Stimulated activated CD8-positive, alpha-beta memory T cell treated with anti-CD3 and anti-CD28 coated beads, Interleukin-2, amount 100 ng/mL, for 1 hour (primary cell): ENCODE results near the gene CYP26A1.

Experiments used
- DNase-seq, 2 donors: peaks; one replicate each; pipeline ENCODE4 v3.0.0-alpha.2; 2020; ENCODE audit warnings: low read depth in 2 of 2

CYP26A1 gene

DNA sequence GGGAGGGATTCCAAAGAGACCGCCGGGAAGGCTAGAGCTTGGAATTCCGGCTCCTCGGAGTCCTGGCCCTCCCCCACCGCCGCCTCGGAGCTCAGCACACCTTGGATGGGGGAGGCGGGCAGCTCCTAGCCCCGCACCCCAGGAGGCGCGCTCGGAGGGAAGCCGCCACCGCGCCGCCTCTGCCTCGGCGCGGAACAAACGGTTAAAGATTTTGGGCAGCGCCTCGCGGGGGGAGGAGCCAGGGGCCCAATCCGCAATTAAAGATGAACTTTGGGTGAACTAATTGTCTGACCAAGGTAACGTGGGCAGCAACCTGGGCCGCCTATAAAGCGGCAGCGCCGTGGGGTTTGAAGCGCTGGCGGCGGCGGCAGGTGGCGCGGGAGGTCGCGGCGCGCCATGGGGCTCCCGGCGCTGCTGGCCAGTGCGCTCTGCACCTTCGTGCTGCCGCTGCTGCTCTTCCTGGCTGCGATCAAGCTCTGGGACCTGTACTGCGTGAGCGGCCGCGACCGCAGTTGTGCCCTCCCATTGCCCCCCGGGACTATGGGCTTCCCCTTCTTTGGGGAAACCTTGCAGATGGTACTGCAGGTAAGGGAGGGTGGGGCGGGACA lies at the start of gene CYP26A1:
Gene CYP26A1 (plus strand): TSS at position 355 of the 608 bp plus-strand sequence. CDS start 42 bp downstream, at position 397.
- DNase-seq, result no peak

DNA sequence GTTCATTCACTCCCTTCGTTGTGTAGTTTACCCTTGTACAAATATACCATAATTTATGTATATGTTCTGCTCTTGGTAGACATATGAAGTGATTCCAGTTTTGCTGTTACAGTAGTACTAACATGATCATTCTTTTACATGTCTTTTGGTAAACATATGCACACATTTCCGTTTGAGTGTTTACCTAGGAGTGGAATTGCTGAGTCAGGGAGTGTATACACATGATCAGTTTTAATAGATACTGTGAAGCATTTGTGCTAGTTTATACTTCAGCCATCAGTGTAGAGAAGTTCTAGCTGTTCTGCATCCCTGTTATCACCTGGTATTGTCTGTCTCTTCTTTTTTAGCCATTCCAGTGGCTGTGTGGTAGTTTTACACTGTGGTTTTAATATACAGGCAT lies 47.6 kb upstream of the CYP26A1 start:
- no peak for DNase-seq

DNA sequence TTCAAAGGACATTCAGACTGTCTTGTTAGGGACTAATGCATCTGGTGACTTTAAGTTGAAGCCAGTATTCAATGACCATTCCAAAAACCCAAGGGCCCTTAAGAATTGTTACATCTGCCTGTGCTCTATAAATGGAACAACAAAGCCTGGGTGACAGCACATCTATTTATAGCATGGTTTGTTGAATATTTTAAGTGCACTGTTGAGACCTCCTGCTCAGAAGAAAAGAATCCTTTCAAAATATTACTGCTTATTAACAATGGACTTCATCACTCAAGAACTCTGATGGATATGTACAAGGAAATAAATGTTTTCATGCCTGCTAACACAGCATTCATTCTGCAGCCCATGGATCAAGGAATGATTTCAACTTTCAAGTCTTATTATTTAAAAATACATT lies 46.2 kb upstream of the CYP26A1 start:
- DNase-seq, result no peak

- DNase-seq, result no peak
Observed at GRCh38 chr10:93028883-93029282, 44.8 kb upstream of the CYP26A1 start.

DNA sequence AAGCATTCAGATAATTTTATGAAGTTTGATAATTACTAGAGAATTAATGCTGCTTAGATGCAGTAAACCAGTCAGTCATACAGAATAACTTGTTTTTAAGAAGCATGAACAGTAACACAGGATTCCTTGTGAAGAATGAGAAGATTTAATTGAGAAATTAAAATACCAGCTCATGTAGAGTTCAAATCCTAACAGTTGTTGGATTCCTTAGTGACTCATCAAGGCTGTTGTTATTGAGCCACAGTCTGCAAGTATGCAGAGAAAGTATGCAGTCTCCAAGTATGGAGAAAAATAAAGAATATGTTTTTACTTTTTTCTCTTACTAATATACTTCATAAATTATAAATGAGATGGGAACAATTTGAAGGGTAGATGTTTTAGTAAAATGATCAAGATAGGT lies 43.3 kb upstream of the CYP26A1 start:
- DNase-seq, result no peak

- no peak for DNase-seq
Observed at GRCh38 chr10:93032105-93032808, 41.4 kb upstream of the CYP26A1 start.

- DNase-seq, result no peak
Observed at GRCh38 chr10:93032809-93033137, 40.9 kb upstream of the CYP26A1 start.

DNA sequence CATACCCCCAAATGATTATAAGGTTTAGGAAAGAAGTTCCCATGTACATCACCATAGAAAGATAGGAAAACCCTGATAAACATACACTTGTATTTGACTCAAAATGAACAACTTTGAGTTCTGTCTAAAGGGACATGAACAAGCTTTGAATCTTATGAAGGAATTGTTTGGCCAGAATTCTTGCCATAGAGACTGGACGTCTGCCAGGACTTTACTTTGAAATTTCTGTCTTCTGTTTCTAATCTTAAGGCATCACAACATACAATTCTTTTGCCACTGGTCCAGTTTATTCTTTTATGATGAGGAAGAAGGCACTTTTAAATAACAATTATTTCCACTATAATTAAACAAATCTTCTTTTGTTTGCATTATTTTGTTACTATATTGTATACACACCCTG lies 39.3 kb upstream of the CYP26A1 start:
- no peak for DNase-seq

DNA sequence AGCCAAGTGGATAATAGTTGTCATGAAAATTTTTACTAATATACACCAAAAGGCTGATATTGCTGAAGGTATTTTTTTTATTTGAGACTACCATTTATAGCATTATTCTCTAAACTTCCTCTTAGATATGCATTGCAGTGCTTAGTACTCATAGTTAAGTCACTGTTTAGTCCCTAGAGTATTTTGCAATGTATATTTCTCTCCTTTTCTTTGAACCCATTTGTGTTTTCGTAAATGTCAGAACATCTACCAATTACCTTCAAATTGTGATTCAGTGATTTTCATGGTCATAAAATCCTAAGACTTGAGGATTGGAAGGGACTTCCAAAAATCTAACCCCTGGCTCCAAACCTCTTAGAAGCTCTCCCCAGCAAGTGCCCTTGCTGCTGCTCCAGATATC lies 34.6 kb upstream of the CYP26A1 start:
- no peak for DNase-seq

DNA sequence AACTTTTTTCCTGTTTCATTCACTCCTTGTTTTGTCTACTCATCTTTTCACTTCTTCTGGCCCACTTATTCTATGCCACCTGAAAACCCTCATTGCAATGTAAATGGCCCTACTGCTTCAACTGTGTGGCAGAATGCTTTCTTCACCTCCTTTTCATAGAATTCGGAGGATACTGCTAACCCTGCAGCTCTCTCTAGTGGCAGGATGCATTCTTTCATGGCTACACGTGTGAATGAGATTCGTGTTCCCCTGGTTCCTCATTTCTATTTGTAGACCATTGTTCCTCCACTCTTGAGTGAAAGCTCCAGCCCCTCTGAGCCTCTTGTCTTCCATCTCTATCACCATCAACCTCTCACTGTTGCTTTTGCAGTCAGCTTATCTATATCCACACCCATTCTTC lies 34.0 kb upstream of the CYP26A1 start:
- DNase-seq, result no peak

GRCh38 chr10:93054486-93054885 lies 19.2 kb upstream of the CYP26A1 start:
- DNase-seq, result no peak

- no peak for DNase-seq
Observed at GRCh38 chr10:93058139-93058538, 15.6 kb upstream of the CYP26A1 start.

DNA sequence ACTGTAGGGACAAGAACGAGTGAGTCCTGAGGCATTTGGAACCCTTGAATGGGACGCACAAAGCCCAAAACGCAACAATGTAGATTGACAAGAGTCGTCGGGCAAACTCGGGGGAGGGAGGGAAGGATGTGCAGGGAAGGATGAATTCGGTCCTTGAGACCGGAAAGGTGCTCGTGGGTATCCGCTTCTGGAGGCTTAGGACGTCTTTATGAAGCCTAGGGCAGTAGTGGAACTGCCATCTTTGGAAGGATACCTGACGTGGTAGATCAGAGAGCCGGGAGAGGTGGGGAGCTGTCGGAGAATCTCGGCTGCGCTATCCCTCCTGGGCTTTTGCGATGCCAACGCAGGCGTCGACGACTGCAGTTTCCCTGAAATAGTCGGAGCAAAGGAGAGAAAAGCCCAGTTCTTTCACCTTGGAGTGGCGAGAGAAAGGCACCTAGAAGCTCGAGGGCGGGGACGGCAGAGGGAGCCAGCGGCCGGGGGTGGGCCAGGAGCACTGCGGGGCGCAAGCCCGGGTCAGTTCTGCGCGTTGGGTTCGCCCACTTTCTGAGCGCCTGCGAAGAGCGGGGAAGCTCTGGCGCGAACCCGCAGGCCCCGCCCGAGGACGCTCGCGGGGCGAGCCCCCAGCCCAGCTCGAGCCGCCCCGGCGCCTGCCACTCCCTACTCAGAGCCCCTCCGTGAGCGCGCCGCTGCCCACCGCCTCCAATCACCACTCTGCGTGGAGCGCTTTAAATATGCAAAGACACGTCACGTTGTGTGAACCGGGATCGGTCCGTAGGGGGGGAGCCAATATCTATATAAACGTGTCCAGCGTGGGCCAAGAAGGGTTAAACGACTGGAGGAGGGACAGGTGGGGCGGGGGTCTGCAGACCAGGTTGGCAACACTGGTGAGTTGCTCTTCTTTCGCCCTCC lies 13.5 kb upstream of the CYP26A1 start, which contains the start of gene CYP26C1:
Gene CYP26C1 (plus strand): TSS at position 824 of the 912 bp plus-strand sequence. CDS start 466 bp downstream, outside the sequence.
- DNase-seq, result no peak

GRCh38 chr10:93060887-93061593 lies 12.7 kb upstream of the CYP26A1 start:
- no peak for DNase-seq

- no peak for DNase-seq
Observed at GRCh38 chr10:93061594-93062513, 11.8 kb upstream of the CYP26A1 start.

GRCh38 chr10:93062514-93063143 lies 11.1 kb upstream of the CYP26A1 start:
- no peak for DNase-seq

DNA sequence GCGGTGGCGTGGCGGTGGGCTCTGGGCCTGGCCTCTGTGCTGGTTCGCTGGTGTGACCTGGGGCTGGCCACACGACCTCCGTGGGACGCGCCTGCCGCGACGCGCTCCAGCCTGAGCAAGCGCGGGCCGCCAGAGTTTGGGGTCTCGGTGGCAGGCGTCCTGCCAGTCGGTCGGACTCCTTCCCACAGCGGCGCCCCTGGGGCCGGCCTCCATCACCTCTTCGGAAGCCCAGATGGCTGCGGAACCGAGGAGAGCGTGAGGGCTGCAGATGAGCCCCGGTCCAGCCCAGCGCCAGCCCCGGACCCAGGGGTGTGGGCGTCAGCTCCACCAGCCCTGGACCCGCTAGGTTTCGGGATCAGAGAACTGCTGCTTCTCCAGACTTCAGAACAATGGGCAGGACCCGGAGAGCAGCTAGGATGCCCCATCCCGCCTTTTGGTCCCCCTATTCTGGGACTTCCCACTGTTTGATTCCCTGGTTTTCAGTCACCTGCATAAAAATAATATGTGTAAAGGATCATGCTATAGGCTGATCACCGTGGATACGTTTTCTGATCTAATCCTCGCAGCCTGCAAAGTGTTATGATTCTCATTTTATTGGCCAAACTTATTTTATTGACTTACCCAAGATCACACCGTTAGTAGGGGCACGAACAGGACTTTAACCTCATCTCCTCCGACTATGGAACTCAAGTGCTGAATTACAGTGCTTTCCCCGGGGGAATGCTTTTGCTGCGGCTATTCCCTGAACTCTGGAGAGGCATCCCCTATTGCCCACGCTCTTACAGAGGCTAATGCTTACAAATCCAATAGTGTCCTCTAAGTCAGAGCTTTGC lies 10.3 kb upstream of the CYP26A1 start:
- DNase-seq, result no peak

DNA sequence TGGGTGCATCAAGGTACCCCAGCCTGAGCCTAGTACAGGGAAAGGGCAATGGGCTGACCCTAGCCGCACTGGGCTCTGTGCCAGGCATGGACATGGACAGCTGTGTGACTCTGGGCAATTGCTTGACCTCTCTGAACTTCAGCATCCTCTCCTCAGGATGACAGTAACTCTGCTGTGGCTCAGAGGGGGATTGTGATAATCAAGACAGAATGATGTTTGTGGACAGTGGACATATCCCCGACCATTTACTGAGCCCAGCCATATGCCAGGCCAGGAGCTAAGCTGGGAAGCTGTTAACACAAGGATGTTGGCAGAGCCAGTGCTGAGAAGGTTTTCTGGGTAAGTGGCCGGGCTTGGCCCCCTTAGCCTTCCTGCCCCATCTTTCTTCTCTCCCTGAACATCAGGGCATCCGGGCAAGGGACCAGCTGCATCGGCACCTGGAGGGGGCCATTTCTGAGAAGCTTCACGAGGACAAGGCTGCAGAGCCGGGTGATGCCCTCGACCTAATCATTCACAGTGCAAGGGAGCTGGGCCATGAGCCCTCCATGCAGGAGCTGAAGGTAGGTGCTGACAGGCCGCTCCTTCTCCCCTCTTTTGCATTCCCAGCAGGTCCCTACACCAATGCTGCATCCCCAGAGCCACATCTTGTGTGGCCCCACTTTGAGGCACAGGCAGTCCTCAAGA lies 9.6 kb upstream of the CYP26A1 start:
- no peak for DNase-seq
